Mesenteric fat pad (tissue), 1 donor: ENCODE data around the gene VIT. TPM values are rescaled to one million over a fixed set of nuclear protein-coding genes. Genes with fewer than 3 reads are reported as not detected.

Experiments used
- DNase-seq: peaks from one replicate; pipeline ENCODE4 v3.0.0-alpha.2; 2020; ENCODE audit warnings: low spot score
- total RNA-seq: library from RNA; stranded (reverse); fragmentation: NEBNext Ultra II Directional; extraction: Animal tissue kit (Norgen Biotek cat#: 25700); gene quantifications from one replicate; pipeline ENCODE4 v1.2.1, GENCODE V29; 2021
- donor health status: DM: yes; HTN: yes; CAD: no.

The VIT gene
- total RNA-seq, 1 donor from 2014 or later, result 5.0 TPM

DNA sequence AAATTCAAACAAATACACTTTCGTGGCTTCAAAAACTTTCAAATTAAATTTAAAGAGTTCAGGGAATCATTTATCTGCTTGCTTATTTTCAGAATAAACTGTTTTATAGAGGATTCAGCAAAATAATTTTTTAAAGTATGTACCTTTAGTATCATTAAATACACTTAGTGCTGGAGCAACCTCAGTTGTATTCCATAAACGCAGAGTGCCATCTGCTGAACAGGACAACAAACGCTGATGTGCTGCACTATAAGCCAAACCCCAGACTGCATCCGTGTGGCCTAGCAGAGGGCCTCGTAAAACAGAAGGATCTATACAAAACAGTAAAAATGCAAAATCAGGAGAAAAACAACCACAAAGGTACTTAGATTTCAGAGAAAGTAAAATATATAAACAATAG, 161.2 kb downstream of the VIT start:
- no peak for DNase-seq

DNA sequence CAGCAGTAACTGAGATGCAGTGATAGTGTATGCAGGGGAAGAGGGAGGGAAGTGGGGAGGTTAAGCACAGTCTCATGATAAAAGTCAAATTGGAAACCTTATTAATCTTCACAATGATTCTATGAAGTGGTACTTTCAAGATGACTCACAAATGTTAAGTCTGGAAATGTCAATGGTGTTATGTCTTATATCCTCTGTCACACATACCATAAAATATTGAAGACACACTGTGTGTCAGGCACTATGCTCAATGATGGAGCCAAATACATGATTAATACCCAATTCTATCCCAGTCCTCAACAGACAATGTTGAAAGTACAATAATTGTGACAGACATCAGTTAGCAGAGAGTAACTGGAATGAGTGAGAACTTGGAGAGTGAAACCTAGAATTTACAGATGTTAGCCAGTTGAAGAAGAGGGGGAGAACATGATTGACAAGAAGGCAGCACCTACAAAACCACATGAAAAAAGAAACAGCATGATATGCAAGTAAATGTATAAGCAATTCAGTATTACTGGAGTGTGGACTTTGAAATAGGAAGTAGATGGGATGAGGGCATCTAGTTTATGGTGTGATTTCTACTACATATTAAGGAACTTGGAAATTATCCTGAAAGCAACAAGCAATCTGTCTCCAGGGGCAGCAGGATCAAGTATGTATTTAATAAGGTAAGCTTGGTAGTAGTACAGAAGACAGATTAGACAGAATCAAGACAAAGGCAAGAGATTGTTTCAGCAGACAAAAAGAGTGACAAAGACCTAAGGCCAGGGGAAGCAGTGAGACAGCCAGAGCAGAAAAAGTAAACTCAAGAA, 162.3 kb downstream of the VIT start:
- DNase-seq, result no peak

DNA sequence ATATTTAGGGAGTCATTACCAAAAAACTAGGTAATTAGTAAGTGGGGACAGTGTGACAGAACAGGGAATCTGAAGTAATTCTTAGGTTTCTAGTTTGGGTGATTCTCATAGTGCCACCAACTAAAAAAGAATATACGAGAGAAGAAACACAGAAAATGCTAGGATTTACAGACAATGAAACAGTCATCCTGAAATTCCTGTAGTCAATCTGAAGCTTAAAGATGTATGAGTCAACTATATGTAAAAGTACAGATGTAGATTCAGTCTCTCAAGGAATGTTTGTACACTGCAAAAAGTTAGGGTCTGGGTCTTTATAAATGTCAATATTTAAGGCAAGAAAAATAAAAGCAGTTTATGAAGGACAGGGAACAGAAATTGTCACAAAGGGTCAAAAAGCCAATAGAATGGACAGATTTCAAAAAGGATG, 162.9 kb downstream of the VIT start:
- no peak for DNase-seq

DNA sequence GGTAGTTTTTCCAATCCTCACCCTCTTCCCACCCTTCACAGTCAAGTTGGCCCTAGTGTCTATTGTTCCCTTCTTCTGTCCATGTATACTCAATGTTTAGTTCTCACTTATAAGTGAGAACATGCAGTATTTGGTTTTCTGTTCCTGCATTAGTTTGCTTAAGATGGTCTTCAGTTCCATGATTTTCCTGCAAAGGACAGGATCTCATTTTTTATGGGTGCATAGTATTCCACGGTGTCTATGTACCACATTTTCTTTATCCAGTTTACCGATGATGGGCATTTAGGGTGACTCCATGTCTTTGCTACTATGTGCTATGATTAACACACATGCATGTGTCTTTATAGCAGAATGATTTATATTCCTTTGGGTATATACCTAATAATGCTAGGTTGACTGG, 165.4 kb downstream of the VIT start:
- DNase-seq, result no peak

Other genes with a start within 250 kb of the VIT start
- gene FEZ2, start 98.5 kb upstream of the VIT start, total RNA-seq, result 64.0 TPM